ENCODE results near the gene PBX4. TPM values are rescaled to one million over a fixed set of nuclear protein-coding genes. Genes with fewer than 3 reads are reported as not detected.
A peak's percentile ranks its signal among the peaks of the same experiment; 100 is the strongest.

PBX4 gene
- polyA plus RNA-seq, 1 donor = 1.8 TPM

- DNase-seq (ENCODE audit: low read depth) = no peak
Measured at GRCh38 chr19:19526581-19527370, 91.7 kb downstream of the PBX4 start.

- DNase-seq (ENCODE audit: low read depth) = no peak
Measured at GRCh38 chr19:19525611-19526380, 92.7 kb downstream of the PBX4 start.

- DNase-seq (ENCODE audit: low read depth) = no peak
Measured at GRCh38 chr19:19524053-19524452, 94.4 kb downstream of the PBX4 start.

GRCh38 chr19:19523177-19523576, 95.3 kb downstream of the PBX4 start:
- no peak for DNase-seq (ENCODE audit: low read depth)

- no peak for DNase-seq (ENCODE audit: low read depth)
Measured at GRCh38 chr19:19520989-19521388, 97.5 kb downstream of the PBX4 start.

GRCh38 chr19:19517235-19517619, 101.3 kb downstream of the PBX4 start:
- DNase-seq (ENCODE audit: low read depth) = no peak

- peak; percentile 83 for DNase-seq (ENCODE audit: low read depth)
Measured at GRCh38 chr19:19515642-19516519, 102.6 kb downstream of the PBX4 start, which contains the start of gene NDUFA13. Gene NDUFA13, plus strand, starts transcription at chr19:19516225. Its CDS starts 14 bp downstream, at chr19:19516239.

DNA sequence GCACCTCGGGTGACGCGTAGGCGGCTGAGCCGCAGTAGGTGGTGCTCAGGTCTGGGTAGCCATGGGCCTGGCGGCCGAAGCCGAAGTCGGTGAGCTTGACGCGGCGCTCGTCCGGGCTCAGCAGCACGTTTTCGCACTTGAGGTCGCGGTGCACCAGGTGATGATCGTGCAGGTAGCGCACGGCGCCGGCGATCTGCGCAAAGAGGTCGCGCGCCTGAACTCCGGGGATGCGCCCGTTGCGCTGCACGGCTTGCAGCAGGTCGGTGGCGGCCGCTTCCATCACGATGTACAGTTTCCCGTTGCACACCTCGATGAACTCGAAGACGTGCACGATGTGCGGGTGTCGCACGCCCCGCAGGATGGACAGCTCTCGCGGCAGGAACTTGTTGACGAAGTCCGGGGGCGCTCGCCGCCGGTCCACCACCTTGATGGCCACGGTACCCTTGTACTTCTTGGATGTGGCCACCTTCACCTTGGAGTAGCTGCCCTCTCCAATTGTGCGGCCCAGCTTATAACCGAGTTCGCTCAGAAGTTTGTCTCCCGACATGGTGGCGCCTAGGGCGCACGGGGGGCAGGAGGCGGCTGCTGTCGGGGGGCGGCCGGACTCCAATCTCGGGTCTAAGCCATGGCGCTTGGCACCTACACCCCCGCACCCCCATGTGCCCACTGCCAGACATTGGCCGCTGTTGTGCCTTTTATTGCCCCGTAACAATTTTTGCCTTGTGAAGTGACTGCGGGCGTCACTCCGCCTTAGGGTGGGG, 103.4 kb downstream of the PBX4 start, which contains the start of gene TSSK6:
TSSK6 (minus strand) TSS at position 668 of the 761 bp plus-strand sequence; CDS start at position 547, 121 bp downstream.
- no peak for DNase-seq (ENCODE audit: low read depth)

DNA sequence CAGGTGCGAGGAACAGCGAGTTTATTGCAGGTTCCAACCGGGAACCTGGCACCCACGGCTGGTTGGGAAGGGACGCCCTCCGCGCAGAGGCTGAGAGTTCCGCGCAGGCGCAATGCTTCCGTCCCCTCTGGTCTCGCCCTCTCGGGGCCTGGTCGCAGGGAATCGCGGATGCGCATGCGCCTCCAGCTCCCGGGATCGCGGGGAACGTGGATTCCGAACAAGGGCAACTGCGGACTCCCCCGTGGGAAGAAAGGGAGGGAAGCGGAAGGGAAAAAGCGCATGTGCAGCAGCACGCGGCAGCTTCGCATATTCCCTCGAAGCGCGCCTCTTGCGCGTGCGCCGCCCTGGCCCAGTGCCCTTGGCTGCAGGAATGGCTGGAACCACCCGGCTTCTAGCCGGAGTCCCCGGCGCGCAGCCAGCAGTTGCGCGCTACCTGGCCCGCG, 104.3 kb downstream of the PBX4 start:
- DNase-seq (ENCODE audit: low read depth) = no peak

DNA sequence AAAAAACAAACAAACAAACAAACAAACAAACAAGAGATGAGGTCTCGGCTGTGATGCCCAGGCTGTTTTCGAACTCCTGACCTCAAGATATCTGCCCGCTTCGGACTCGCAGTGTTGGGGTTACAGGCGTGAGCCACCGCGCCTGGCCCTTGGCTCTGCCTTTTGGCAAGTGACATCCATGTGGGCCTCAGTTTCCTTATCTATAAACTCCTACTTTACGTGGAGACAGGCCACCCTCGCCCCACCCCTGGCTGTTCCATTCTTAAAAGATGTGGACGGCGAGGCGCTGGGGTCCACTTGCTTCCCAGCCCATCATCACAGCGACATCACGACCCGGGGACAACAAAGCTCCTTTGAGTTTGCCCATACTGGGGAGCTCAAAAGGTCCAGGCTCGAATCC, 104.8 kb downstream of the PBX4 start:
- no peak for DNase-seq (ENCODE audit: low read depth)

Other genes starting within 250 kb of the PBX4 start
- 45.7 TPM for gene GATAD2A, start 213.0 kb downstream of the PBX4 start, polyA plus RNA-seq (ENCODE audit: insufficient read length)
- gene TSSK6, start 103.1 kb downstream of the PBX4 start, polyA plus RNA-seq (ENCODE audit: insufficient read length) = 0.56 TPM
- gene NDUFA13, start 102.5 kb downstream of the PBX4 start, polyA plus RNA-seq (ENCODE audit: insufficient read length) = 187 TPM
- gene YJEFN3, start 89.8 kb downstream of the PBX4 start, polyA plus RNA-seq (ENCODE audit: insufficient read length) = 6.9 TPM
- gene CILP2, start 80.4 kb downstream of the PBX4 start, polyA plus RNA-seq (ENCODE audit: insufficient read length) = 2.2 TPM
- 4.6 TPM for gene LPAR2, start 9.5 kb upstream of the PBX4 start, polyA plus RNA-seq (ENCODE audit: insufficient read length)
- gene GMIP, start 25.0 kb upstream of the PBX4 start, polyA plus RNA-seq (ENCODE audit: insufficient read length) = 2.5 TPM
- 25.0 TPM for gene ATP13A1, start 45.0 kb upstream of the PBX4 start, polyA plus RNA-seq (ENCODE audit: insufficient read length)
- 5.3 TPM for gene ZNF101, start 50.2 kb upstream of the PBX4 start, polyA plus RNA-seq (ENCODE audit: insufficient read length)
- 4.8 TPM for gene ZNF14, start 114.4 kb upstream of the PBX4 start, polyA plus RNA-seq (ENCODE audit: insufficient read length)
- gene ZNF506, start 203.1 kb upstream of the PBX4 start, polyA plus RNA-seq (ENCODE audit: insufficient read length) = 20.8 TPM
- 12.4 TPM for gene ZNF253, start 247.2 kb upstream of the PBX4 start, polyA plus RNA-seq (ENCODE audit: insufficient read length)

Measured in forelimb muscle (tissue), 1 donor.